ENCODE measurements around the gene MRPS12. TPM values are rescaled to one million over a fixed set of nuclear protein-coding genes. Genes with fewer than 3 reads are reported as not detected.
"Not testable (repeated sequence)": the region's sequence is repeated elsewhere in the genome, so short reads cannot be mapped to it uniquely, and the experiment has no call there.

Gene MRPS12
- polyA plus RNA-seq, 4 donors, result 25.4 to 78.2 (median 70.1) TPM

- no peak overlapping the region for H3K4me3 ChIP-seq (ENCODE audit: low read depth in 1 of 3, low read length in 3 of 3)
- no peak for FAIRE-seq
- peaks cover 0 to 53% (median 0%) of the 10 kb centered on the region in 3 donors for H3K36me3 ChIP-seq (ENCODE audit: control insufficient read depth in 3 of 3, insufficient read depth in 2 of 3, low read depth in 1 of 3, low read length in 3 of 3)
- peaks cover 0 to 11% (median 0%) of the 10 kb centered on the region in 3 donors for H3K4me1 ChIP-seq (ENCODE audit: control insufficient read depth in 3 of 3, insufficient read depth in 2 of 3, low read depth in 1 of 3, low read length in 2 of 3)
- no peak for DNase-seq
- 86 to 95% (median 88%) methylated on average over 2 of the region's 2 CpGs for WGBS, 3 donors
- H3K27ac ChIP-seq (ENCODE audit: low read depth in 1 of 3, low read length in 2 of 3), result no peak overlapping the region
- H3K9me3 ChIP-seq (ENCODE audit: control insufficient read depth in 2 of 2, insufficient read depth in 1 of 2, low read depth in 1 of 2, low read length in 1 of 2), result no peaks in the 10 kb centered on the region
- no peaks in the 10 kb centered on the region for H3K27me3 ChIP-seq (ENCODE audit: control insufficient read depth in 3 of 3, insufficient read depth in 3 of 3, low read length in 3 of 3)
Observed at GRCh38 chr19:38964738-38965137, 34.0 kb downstream of the MRPS12 start.

GRCh38 chr19:38966149-38966548 lies 35.4 kb downstream of the MRPS12 start:
- not testable (repeated sequence) for H3K9me3 ChIP-seq (ENCODE audit: control insufficient read depth in 2 of 2, insufficient read depth in 1 of 2, low read depth in 1 of 2, low read length in 1 of 2); H3K4me3 ChIP-seq (ENCODE audit: low read depth in 1 of 3, low read length in 3 of 3); H3K27ac ChIP-seq (ENCODE audit: low read depth in 1 of 3, low read length in 2 of 3); H3K27me3 ChIP-seq (ENCODE audit: control insufficient read depth in 3 of 3, insufficient read depth in 3 of 3, low read length in 3 of 3); FAIRE-seq; DNase-seq
- H3K4me1 ChIP-seq (ENCODE audit: control insufficient read depth in 3 of 3, insufficient read depth in 2 of 3, low read depth in 1 of 3, low read length in 2 of 3), result peaks cover 0 to 11% (median 0%) of the 10 kb centered on the region in 3 donors
- peaks cover 0 to 64% (median 0%) of the 10 kb centered on the region in 3 donors for H3K36me3 ChIP-seq (ENCODE audit: control insufficient read depth in 3 of 3, insufficient read depth in 2 of 3, low read depth in 1 of 3, low read length in 3 of 3)
- WGBS, 3 donors, result 95 to 96% (median 95%) methylated on average over 5 of the region's 5 CpGs

- no peak for FAIRE-seq
Observed at GRCh38 chr19:38970664-38971532, 40.2 kb downstream of the MRPS12 start.

GRCh38 chr19:38971672-38972071 lies 40.9 kb downstream of the MRPS12 start:
- H3K27ac ChIP-seq (ENCODE audit: low read depth in 1 of 3, low read length in 2 of 3), result no peak overlapping the region
- no peak overlapping the region for H3K4me3 ChIP-seq (ENCODE audit: low read depth in 1 of 3, low read length in 3 of 3)
- peaks cover 0 to 19% (median 5%) of the 10 kb centered on the region in 3 donors for H3K4me1 ChIP-seq (ENCODE audit: control insufficient read depth in 3 of 3, insufficient read depth in 2 of 3, low read depth in 1 of 3, low read length in 2 of 3)
- no peaks in the 10 kb centered on the region for H3K9me3 ChIP-seq (ENCODE audit: control insufficient read depth in 2 of 2, insufficient read depth in 1 of 2, low read depth in 1 of 2, low read length in 1 of 2)
- FAIRE-seq (no peak), DNase-seq (no peak)
- H3K27me3 ChIP-seq (ENCODE audit: control insufficient read depth in 3 of 3, insufficient read depth in 3 of 3, low read length in 3 of 3), result peaks cover 0 to 3% (median 0%) of the 10 kb centered on the region in 3 donors
- H3K36me3 ChIP-seq (ENCODE audit: control insufficient read depth in 3 of 3, insufficient read depth in 2 of 3, low read depth in 1 of 3, low read length in 3 of 3), result peaks cover 0 to 42% (median 0%) of the 10 kb centered on the region in 3 donors
- 79 to 88% (median 81%) methylated on average over 2 of the region's 2 CpGs for whole genome bisulfite sequencing, 3 donors

More at GRCh38 chr19:38970664-38971532, 40.2 kb downstream of the MRPS12 start:
- H3K4me1 ChIP-seq (ENCODE audit: control insufficient read depth in 3 of 3, insufficient read depth in 2 of 3, low read depth in 1 of 3, low read length in 2 of 3), result peaks cover 0 to 12% (median 2%) of the 10 kb centered on the region in 3 donors
- WGBS, 3 donors, result 76 to 85% (median 78%) methylated on average over 12 of the region's 12 CpGs
- H3K9me3 ChIP-seq (ENCODE audit: control insufficient read depth in 2 of 2, insufficient read depth in 1 of 2, low read depth in 1 of 2, low read length in 1 of 2), result no peaks in the 10 kb centered on the region
- no peaks in the 10 kb centered on the region for H3K27me3 ChIP-seq (ENCODE audit: control insufficient read depth in 3 of 3, insufficient read depth in 3 of 3, low read length in 3 of 3)
- H3K36me3 ChIP-seq (ENCODE audit: control insufficient read depth in 3 of 3, insufficient read depth in 2 of 3, low read depth in 1 of 3, low read length in 3 of 3), result peaks cover 0 to 46% (median 0%) of the 10 kb centered on the region in 3 donors
- no peak overlapping the region for H3K27ac ChIP-seq (ENCODE audit: low read depth in 1 of 3, low read length in 2 of 3)
- DNase-seq, result no peak
- H3K4me3 ChIP-seq (ENCODE audit: low read depth in 1 of 3, low read length in 3 of 3), result no peak overlapping the region

- Histone ChIP-seq H3K4me1 (ENCODE audit: control insufficient read depth in 3 of 3, insufficient read depth in 2 of 3, low read depth in 1 of 3, low read length in 2 of 3) (peaks cover 0 to 26% (median 5%) of the 10 kb centered on the region in 3 donors), H3K9me3 (ENCODE audit: control insufficient read depth in 2 of 2, insufficient read depth in 1 of 2, low read depth in 1 of 2, low read length in 1 of 2) (no peaks in the 10 kb centered on the region), H3K36me3 (ENCODE audit: control insufficient read depth in 3 of 3, insufficient read depth in 2 of 3, low read depth in 1 of 3, low read length in 3 of 3) (peaks cover 0 to 22% (median 0%) of the 10 kb centered on the region in 3 donors), H3K4me3 (ENCODE audit: low read depth in 1 of 3, low read length in 3 of 3) (peak overlapping the region in 2 of 3 donors; percentile 65 to 88), H3K27ac (ENCODE audit: low read depth in 1 of 3, low read length in 2 of 3) (peak overlapping the region in 2 of 3 donors; percentile 82 to 99), H3K27me3 (ENCODE audit: control insufficient read depth in 3 of 3, insufficient read depth in 3 of 3, low read length in 3 of 3) (peaks cover 0 to 3% (median 0%) of the 10 kb centered on the region in 3 donors)
- 42 to 63% (median 57%) methylated on average over 19 of the region's 19 CpGs for WGBS, 3 donors
- DNase-seq (no peak), FAIRE-seq (no peak)
Observed at GRCh38 chr19:38974624-38975213, 44.0 kb downstream of the MRPS12 start.

- peaks cover 0 to 17% (median 0%) of the 10 kb centered on the region in 3 donors for H3K36me3 ChIP-seq (ENCODE audit: control insufficient read depth in 3 of 3, insufficient read depth in 2 of 3, low read depth in 1 of 3, low read length in 3 of 3)
- 5 to 12% (median 6%) methylated on average over 35 to 63 of the region's 63 CpGs for WGBS, 3 donors
Observed at GRCh38 chr19:38975214-38975860, 44.6 kb downstream of the MRPS12 start, which contains the start of gene FBXO17. Gene FBXO17, minus strand, starts transcription at chr19:38975742. Its CDS starts 25,423 bp downstream, at chr19:38950319.

GRCh38 chr19:38975861-38976271 lies 45.1 kb downstream of the MRPS12 start:
- 2 to 23% (median 8%) methylated on average over 9 to 22 of the region's 22 CpGs for WGBS, 3 donors
- Histone ChIP-seq H3K27me3 (ENCODE audit: control insufficient read depth in 3 of 3, insufficient read depth in 3 of 3, low read length in 3 of 3) (peaks cover 0 to 3% (median 0%) of the 10 kb centered on the region in 3 donors), H3K9me3 (ENCODE audit: control insufficient read depth in 2 of 2, insufficient read depth in 1 of 2, low read depth in 1 of 2, low read length in 1 of 2) (peaks cover 0 to 6% of the 10 kb centered on the region in 2 donors), H3K27ac (ENCODE audit: low read depth in 1 of 3, low read length in 2 of 3) (peak overlapping the region; percentile 61 to 91 (median 82)), H3K36me3 (ENCODE audit: control insufficient read depth in 3 of 3, insufficient read depth in 2 of 3, low read depth in 1 of 3, low read length in 3 of 3) (peaks cover 0 to 13% (median 0%) of the 10 kb centered on the region in 3 donors), H3K4me1 (ENCODE audit: control insufficient read depth in 3 of 3, insufficient read depth in 2 of 3, low read depth in 1 of 3, low read length in 2 of 3) (peaks cover 0 to 26% (median 5%) of the 10 kb centered on the region in 3 donors), H3K4me3 (ENCODE audit: low read depth in 1 of 3, low read length in 3 of 3) (peak overlapping the region in 2 of 3 donors; percentile 54 to 65)
- peak; percentile 60 to 89 for DNase-seq
- FAIRE-seq, result no peak

More at GRCh38 chr19:38975214-38975860, 44.6 kb downstream of the MRPS12 start, which contains the start of gene FBXO17:
- FAIRE-seq (no peak), DNase-seq (peak; percentile 40 to 91)
- Histone ChIP-seq H3K27me3 (ENCODE audit: control insufficient read depth in 3 of 3, insufficient read depth in 3 of 3, low read length in 3 of 3) (peaks cover 0 to 3% (median 0%) of the 10 kb centered on the region in 3 donors), H3K4me1 (ENCODE audit: control insufficient read depth in 3 of 3, insufficient read depth in 2 of 3, low read depth in 1 of 3, low read length in 2 of 3) (peaks cover 0 to 26% (median 5%) of the 10 kb centered on the region in 3 donors), H3K27ac (ENCODE audit: low read depth in 1 of 3, low read length in 2 of 3) (peak within 1 kb of the TSS; percentile 61 to 99 (median 82)), H3K4me3 (ENCODE audit: low read depth in 1 of 3, low read length in 3 of 3) (peak within 1 kb of the TSS; percentile 33 to 88 (median 65)), H3K9me3 (ENCODE audit: control insufficient read depth in 2 of 2, insufficient read depth in 1 of 2, low read depth in 1 of 2, low read length in 1 of 2) (peaks cover 0 to under 1% of the 10 kb centered on the region in 2 donors)

All from small intestine (tissue), 7 donors.